ENCODE data around the gene APOL2.

DNA sequence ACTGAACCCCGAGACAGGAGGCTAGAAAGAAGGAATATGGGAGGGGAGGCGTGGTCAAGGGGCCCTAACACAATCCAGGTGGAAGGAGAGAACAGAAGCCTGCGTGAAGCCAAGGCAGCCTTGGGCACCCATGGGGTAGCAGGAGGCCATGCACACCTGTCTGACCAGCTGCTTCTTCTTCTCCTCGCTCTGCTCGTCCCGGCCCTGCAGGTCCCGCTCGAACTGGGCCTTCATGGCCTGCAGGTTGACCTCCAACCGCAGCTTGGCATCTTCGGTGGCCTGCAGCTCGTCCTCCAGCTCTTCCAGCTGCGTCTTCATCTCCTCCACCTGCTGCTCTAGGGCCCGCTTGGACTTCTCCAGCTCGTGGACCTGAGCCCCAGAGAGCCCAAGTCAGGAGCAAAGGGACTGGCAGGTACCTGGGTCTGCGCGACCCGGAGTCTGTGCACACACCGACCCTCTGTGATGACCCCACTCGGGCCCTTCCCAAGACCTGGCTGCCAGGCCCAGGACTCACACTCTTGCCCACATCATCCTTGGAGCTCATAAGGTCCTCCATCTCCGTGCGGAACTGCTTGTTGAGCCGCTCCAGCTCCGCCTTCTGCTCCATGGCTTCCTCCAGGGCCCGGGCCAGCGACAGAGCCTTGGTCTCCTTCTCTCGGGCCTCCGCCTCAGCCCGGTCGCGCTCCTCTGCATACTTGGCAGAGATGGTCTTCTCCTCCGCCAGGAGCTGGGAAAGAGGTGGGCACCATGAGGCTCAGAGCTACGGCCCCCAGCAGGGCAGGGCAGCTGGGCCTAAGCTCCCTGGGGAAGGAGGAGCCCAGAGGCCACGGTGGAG is 49.5 kb upstream of the APOL2 start:
- TF ChIP-seq, protein P1, sequence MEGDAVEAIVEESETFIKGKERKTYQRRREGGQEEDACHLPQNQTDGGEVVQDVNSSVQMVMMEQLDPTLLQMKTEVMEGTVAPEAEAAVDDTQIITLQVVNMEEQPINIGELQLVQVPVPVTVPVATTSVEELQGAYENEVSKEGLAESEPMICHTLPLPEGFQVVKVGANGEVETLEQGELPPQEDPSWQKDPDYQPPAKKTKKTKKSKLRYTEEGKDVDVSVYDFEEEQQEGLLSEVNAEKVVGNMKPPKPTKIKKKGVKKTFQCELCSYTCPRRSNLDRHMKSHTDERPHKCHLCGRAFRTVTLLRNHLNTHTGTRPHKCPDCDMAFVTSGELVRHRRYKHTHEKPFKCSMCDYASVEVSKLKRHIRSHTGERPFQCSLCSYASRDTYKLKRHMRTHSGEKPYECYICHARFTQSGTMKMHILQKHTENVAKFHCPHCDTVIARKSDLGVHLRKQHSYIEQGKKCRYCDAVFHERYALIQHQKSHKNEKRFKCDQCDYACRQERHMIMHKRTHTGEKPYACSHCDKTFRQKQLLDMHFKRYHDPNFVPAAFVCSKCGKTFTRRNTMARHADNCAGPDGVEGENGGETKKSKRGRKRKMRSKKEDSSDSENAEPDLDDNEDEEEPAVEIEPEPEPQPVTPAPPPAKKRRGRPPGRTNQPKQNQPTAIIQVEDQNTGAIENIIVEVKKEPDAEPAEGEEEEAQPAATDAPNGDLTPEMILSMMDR (IDR thresholded peaks at IDR 0.05), result no peak
- TF ChIP-seq EP300 (IDR thresholded peaks at IDR 0.05; ENCODE audit: low read depth) (no peak), POLR2A (IDR thresholded peaks at IDR 0.05) (no peak)

All from transverse colon (tissue), 3 donors.